ENCODE data around the gene NEDD4. TPM values are rescaled to one million over a fixed set of nuclear protein-coding genes. Genes with fewer than 3 reads are reported as not detected.

Gene NEDD4
- total RNA-seq, 1 donor: 45.3 TPM

- peak; percentile 95 for DNase-seq (ENCODE audit: low read depth)
- TF ChIP-seq CTCF (IDR thresholded peaks at IDR 0.05; ENCODE audit: insufficient read depth, low read depth, low read length): no peak
- H3K4me3 ChIP-seq (ENCODE audit: low read depth, low read length): no peak overlapping the region
These were observed 56.4 kb downstream of the NEDD4 start for GRCh38 chr15:55937040-55937439.

- TF ChIP-seq CTCF (IDR thresholded peaks at IDR 0.05; ENCODE audit: insufficient read depth, low read depth, low read length): no peak
- DNase-seq (ENCODE audit: low read depth): no peak
- H3K4me3 ChIP-seq (ENCODE audit: low read depth, low read length): no peak overlapping the region
These were observed 64.5 kb downstream of the NEDD4 start for GRCh38 chr15:55928955-55929354.

- H3K4me3 ChIP-seq (ENCODE audit: low read depth, low read length): no peak overlapping the region
- peak; percentile 12 for TF ChIP-seq CTCF (IDR thresholded peaks at IDR 0.05; ENCODE audit: insufficient read depth, low read depth, low read length)
- DNase-seq (ENCODE audit: low read depth): no peak
These were observed 71.7 kb downstream of the NEDD4 start for GRCh38 chr15:55921744-55922143.

GRCh38 chr15:55917881-55918296 lies 75.5 kb downstream of the NEDD4 start:
- TF ChIP-seq CTCF (IDR thresholded peaks at IDR 0.05; ENCODE audit: insufficient read depth, low read depth, low read length): peak; percentile 75
- H3K4me3 ChIP-seq (ENCODE audit: low read depth, low read length): no peak overlapping the region
- peak; percentile 97 for DNase-seq (ENCODE audit: low read depth)

GRCh38 chr15:55916666-55917409 lies 76.6 kb downstream of the NEDD4 start:
- no peak for TF ChIP-seq CTCF (IDR thresholded peaks at IDR 0.05; ENCODE audit: insufficient read depth, low read depth, low read length)

GRCh38 chr15:55915876-55916567 lies 77.4 kb downstream of the NEDD4 start:
- peak overlapping the region; percentile 53 for H3K4me3 ChIP-seq (ENCODE audit: low read depth, low read length)
- DNase-seq (ENCODE audit: low read depth): peak; percentile 70
- TF ChIP-seq CTCF (IDR thresholded peaks at IDR 0.05; ENCODE audit: insufficient read depth, low read depth, low read length): no peak

More at GRCh38 chr15:55916666-55917409, 76.6 kb downstream of the NEDD4 start:
- peak overlapping the region; percentile 53 for H3K4me3 ChIP-seq (ENCODE audit: low read depth, low read length)
- DNase-seq (ENCODE audit: low read depth): peak; percentile 69

Data from fibroblast of villous mesenchyme (primary cell).